DND-41 (cell line): ENCODE data around the gene ZER1.

ENCODE experiments used
- ATAC-seq: fragments of 200-7000 bp; cut with Tn5 transposase; 3 replicates; pipeline ENCODE4 v1.9.1; 2021; ENCODE audit warnings: low read depth; ENCODE audit not compliant: insufficient read depth
- DNase-seq: peaks from one replicate; pipeline ENCODE4 v3.0.0-alpha.2; 2020
- H2AFZ ChIP-seq: 2 replicates; pipeline ENCODE4 v1.6.0; 2012; ENCODE audit warnings: low read depth, low read length
- H3K27ac ChIP-seq: 2 replicates; pipeline ENCODE4 v1.5.1; 2012; ENCODE audit warnings: low read length, inconsistent platforms
- H3K27me3 ChIP-seq: fragments of 200-600 bp; sonication (generic); 2 replicates; pipeline ENCODE4 v1.6.0; 2012; ENCODE audit warnings: low read length, mild to moderate bottlenecking, inconsistent platforms; ENCODE audit not compliant: insufficient read depth, poor library complexity
- H3K36me3 ChIP-seq: 2 replicates; pipeline ENCODE4 v1.5.1; 2012; ENCODE audit warnings: low read length, inconsistent platforms; ENCODE audit not compliant: insufficient read depth
- H3K4me1 ChIP-seq: 2 replicates; pipeline ENCODE4 v1.5.1; 2012; ENCODE audit warnings: mild to moderate bottlenecking, low read length; ENCODE audit not compliant: insufficient read depth
- H3K4me2 ChIP-seq: 2 replicates; pipeline ENCODE4 v1.6.0; 2012; ENCODE audit warnings: mild to moderate bottlenecking, moderate library complexity, low read length, inconsistent platforms; ENCODE audit not compliant: insufficient read depth
- H3K4me3 ChIP-seq, 2 experiments: fragments of 200-600 bp in 1 of 2; shearing (Covaris generic) in 1 of 2; 2 replicates each; pipeline ENCODE4 v1.5.1; 2012 to 2016; ENCODE audit warnings: inconsistent platforms in 2 of 2, low read length in 2 of 2, mild to moderate bottlenecking in 2 of 2, low read depth in 1 of 2, moderate library complexity in 1 of 2
- H3K79me2 ChIP-seq: 2 replicates; pipeline ENCODE4 v1.6.0; 2012; ENCODE audit warnings: low read length, inconsistent platforms; ENCODE audit not compliant: insufficient read depth
- H3K9ac ChIP-seq: 2 replicates; pipeline ENCODE4 v1.6.0; 2012; ENCODE audit warnings: low read depth, mild to moderate bottlenecking, inconsistent platforms, low read length, moderate library complexity
- H3K9me3 ChIP-seq: 2 replicates; pipeline ENCODE4 v1.5.1; 2012; ENCODE audit warnings: low read length, moderate library complexity, mild to moderate bottlenecking, inconsistent platforms; ENCODE audit not compliant: insufficient read depth, severe bottlenecking
- H4K20me1 ChIP-seq: 2 replicates; pipeline ENCODE4 v1.6.0; 2012; ENCODE audit warnings: low read length; ENCODE audit not compliant: insufficient read depth
- CTCF ChIP-seq: IDR thresholded peaks from 2 replicates; pipeline ENCODE4 v1.5.1; 2012; ENCODE audit warnings: borderline replicate concordance, low read length, moderate library complexity, mild to moderate bottlenecking; ENCODE audit not compliant: poor library complexity, severe bottlenecking; ENCODE audit errors: extremely low read depth
- EZH2 ChIP-seq: IDR thresholded peaks from 3 replicates; pipeline ENCODE4 v1.6.1; 2012; ENCODE audit warnings: borderline replicate concordance, low read depth, mild to moderate bottlenecking, moderate library complexity, low read length, inconsistent platforms; ENCODE audit not compliant: severe bottlenecking

Gene ZER1

GRCh38 chr9:128807827-128808226 is 36.1 kb upstream of the ZER1 start:
- DNase-seq: no peak
- Histone ChIP-seq H3K4me1 (no peaks in the 10 kb centered on the region), H3K36me3 (peaks cover 60% of the 10 kb centered on the region), H3K4me3 (no peak overlapping the region), H3K27me3 (no peaks in the 10 kb centered on the region), H2AFZ (no peak overlapping the region), H3K27ac (no peak overlapping the region), H3K4me2 (no peak overlapping the region), H3K79me2 (no peaks in the 10 kb centered on the region), H3K9ac (no peak overlapping the region), H4K20me1 (no peaks in the 10 kb centered on the region), H3K9me3 (no peaks in the 10 kb centered on the region)
- TF ChIP-seq CTCF (no peak), EZH2 (no peak)
- ATAC-seq: no peak

GRCh38 chr9:128805661-128806060 is 33.9 kb upstream of the ZER1 start:
- no peak for DNase-seq
- H3K9ac ChIP-seq: no peak overlapping the region
- no peak overlapping the region for H3K4me2 ChIP-seq
- no peaks in the 10 kb centered on the region for H3K27me3 ChIP-seq
- H3K27ac ChIP-seq: no peak overlapping the region
- no peaks in the 10 kb centered on the region for H3K4me1 ChIP-seq
- H3K36me3 ChIP-seq: peaks cover 73% of the 10 kb centered on the region
- no peaks in the 10 kb centered on the region for H3K9me3 ChIP-seq
- no peak overlapping the region for H2AFZ ChIP-seq
- TF ChIP-seq EZH2: no peak
- no peak for TF ChIP-seq CTCF
- no peaks in the 10 kb centered on the region for H3K79me2 ChIP-seq
- no peaks in the 10 kb centered on the region for H4K20me1 ChIP-seq
- ATAC-seq: no peak
- no peak overlapping the region for H3K4me3 ChIP-seq

GRCh38 chr9:128802482-128802881 is 30.8 kb upstream of the ZER1 start:
- no peaks in the 10 kb centered on the region for H4K20me1 ChIP-seq
- DNase-seq: no peak
- no peaks in the 10 kb centered on the region for H3K27me3 ChIP-seq
- peaks cover 78% of the 10 kb centered on the region for H3K36me3 ChIP-seq
- no peaks in the 10 kb centered on the region for H3K9me3 ChIP-seq
- ATAC-seq: no peak
- TF ChIP-seq EZH2 (no peak), CTCF (no peak)
- no peaks in the 10 kb centered on the region for H3K79me2 ChIP-seq
- H3K27ac ChIP-seq: no peak overlapping the region
- H3K4me3 ChIP-seq: no peak overlapping the region
- H3K9ac ChIP-seq: no peak overlapping the region
- H2AFZ ChIP-seq: no peak overlapping the region
- no peak overlapping the region for H3K4me2 ChIP-seq
- H3K4me1 ChIP-seq: no peaks in the 10 kb centered on the region

- Histone ChIP-seq H3K36me3 (peaks cover 69% of the 10 kb centered on the region), H3K27me3 (no peaks in the 10 kb centered on the region), H3K4me3 (no peak overlapping the region), H4K20me1 (no peaks in the 10 kb centered on the region), H3K9ac (no peak overlapping the region), H3K9me3 (no peaks in the 10 kb centered on the region), H2AFZ (no peak overlapping the region), H3K79me2 (no peaks in the 10 kb centered on the region), H3K4me2 (no peak overlapping the region), H3K27ac (no peak overlapping the region), H3K4me1 (no peaks in the 10 kb centered on the region)
- no peak for TF ChIP-seq CTCF
- no peak for DNase-seq
- ATAC-seq: no peak
These were observed 28.3 kb upstream of the ZER1 start for GRCh38 chr9:128800061-128800460.
